Endodermal cell (in vitro differentiated cells): ENCODE results near the gene GALNT18. TPM values are rescaled to one million over a fixed set of nuclear protein-coding genes. Genes with fewer than 3 reads are reported as not detected.

Experiments
- DNase-seq: peaks from one replicate; pipeline ENCODE4 v3.0.0-alpha.2; 2017
- H3K27ac ChIP-seq: 2 replicates; pipeline ENCODE4 v1.5.1; 2013; ENCODE audit warnings: mild to moderate bottlenecking, low read depth, low read length, moderate library complexity
- H3K27me3 ChIP-seq: 2 replicates; pipeline ENCODE4 v1.6.1; 2013; ENCODE audit warnings: mild to moderate bottlenecking, low read length, moderate library complexity; ENCODE audit not compliant: insufficient read depth, control insufficient read depth, poor library complexity, severe bottlenecking
- H3K36me3 ChIP-seq: 2 replicates; pipeline ENCODE4 v1.7.0; 2013; ENCODE audit warnings: mild to moderate bottlenecking, low read length, moderate library complexity; ENCODE audit not compliant: control insufficient read depth, insufficient read depth
- H3K4me1 ChIP-seq: one replicate; pipeline ENCODE4 v1.7.0; 2013; ENCODE audit warnings: low read length; ENCODE audit not compliant: control insufficient read depth, insufficient read depth
- H3K4me3 ChIP-seq: 2 replicates; pipeline ENCODE4 v1.5.1; 2013; ENCODE audit warnings: mild to moderate bottlenecking, low read length, moderate library complexity
- H3K9ac ChIP-seq: 2 replicates; pipeline ENCODE4 v1.6.1; 2013; ENCODE audit warnings: mild to moderate bottlenecking, low read length, moderate library complexity; ENCODE audit not compliant: poor library complexity, severe bottlenecking; ENCODE audit errors: extremely low read depth
- H3K9me3 ChIP-seq: 2 replicates; pipeline ENCODE4 v1.6.1; 2013; ENCODE audit warnings: mild to moderate bottlenecking, low read length, moderate library complexity; ENCODE audit not compliant: control insufficient read depth
- H3K27ac Mint-ChIP-seq: 2 replicates; pipeline ENCODE4 v1.8.0; 2020; ENCODE audit warnings: mixed read lengths
- H3K27me3 Mint-ChIP-seq: 2 replicates; pipeline ENCODE4 v1.8.0; 2021; ENCODE audit warnings: mild to moderate bottlenecking, mixed read lengths; ENCODE audit not compliant: insufficient read depth
- H3K36me3 Mint-ChIP-seq: 2 replicates; pipeline ENCODE4 v1.8.0; 2020; ENCODE audit warnings: low read depth, mixed read lengths
- H3K4me1 Mint-ChIP-seq: 2 replicates; pipeline ENCODE4 v1.8.0; 2020; ENCODE audit warnings: mixed read lengths
- H3K4me3 Mint-ChIP-seq: 2 replicates; pipeline ENCODE4 v1.8.0; 2020; ENCODE audit warnings: mild to moderate bottlenecking, moderate library complexity, mixed read lengths
- H3K9me3 Mint-ChIP-seq: 2 replicates; pipeline ENCODE4 v1.8.0; 2020; ENCODE audit warnings: mild to moderate bottlenecking, mixed read lengths
- WGBS, 2 experiments: methylation state at CpG; one replicate each; pipeline versions ENCODE4 v1.1.5 to v1.1.7; 2013; ENCODE audit warnings: missing lambda C conversion rate in 2 of 2, mixed read lengths in 1 of 2; ENCODE audit not compliant: insufficient coverage in 1 of 2, insufficient read length in 1 of 2; 5-methylcytosine and 5-hydroxymethylcytosine counted together
- total RNA-seq, 2 donors: library from RNA; stranded (reverse); fragmentation: NEBNext Ultra II Directional in 1 of 2; extraction: Animal tissue kit (Norgen Biotek cat#: 25700) in 1 of 2; gene quantifications; 2 replicates in 1 of 2; 3 replicates in 1 of 2; pipeline ENCODE4 v1.2.1, GENCODE V29; 2021
- TF ChIP-seq, protein P1 (sequence below): fragments of 200-600 bp; sonication (generic); conservative IDR thresholded peaks from 2 replicates; pipeline ENCODE4 v1.5.0; 2021; ENCODE audit warnings: antibody characterized with exemption, mild to moderate bottlenecking

The GALNT18 gene
- total RNA-seq, 2 donors from 2014 or later = 5.1 to 9.9 TPM

DNA sequence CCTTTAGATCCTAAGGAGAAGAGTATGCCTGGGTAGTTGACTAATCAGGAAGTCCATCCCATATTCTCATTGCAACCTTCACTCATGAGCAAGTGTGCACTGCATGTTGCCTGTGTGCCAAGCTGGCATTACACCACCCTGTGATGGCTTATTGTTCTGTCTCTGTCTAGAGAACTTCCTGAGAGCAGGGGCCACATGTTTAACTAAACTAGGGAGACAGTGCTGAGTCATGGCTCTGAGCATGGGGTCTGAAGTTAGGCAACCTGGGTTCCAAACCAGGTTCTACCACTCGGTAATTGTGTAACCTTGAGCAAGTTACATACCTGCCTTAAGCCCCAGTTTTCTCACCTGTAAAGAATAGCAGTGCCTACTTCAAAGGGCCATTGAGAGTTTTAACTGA is 308.4 kb downstream of the GALNT18 start:
- H3K9me3 Mint-ChIP-seq = no peaks in the 10 kb centered on the region
- no peak overlapping the region for H3K27ac Mint-ChIP-seq
- Histone ChIP-seq H3K9ac (no peak overlapping the region), H3K36me3 (no peaks in the 10 kb centered on the region), H3K9me3 (no peaks in the 10 kb centered on the region), H3K4me1 (no peaks in the 10 kb centered on the region), H3K27ac (no peak overlapping the region), H3K27me3 (no peaks in the 10 kb centered on the region), H3K4me3 (no peak overlapping the region)
- DNase-seq = no peak
- no peaks in the 10 kb centered on the region for H3K36me3 Mint-ChIP-seq
- peaks cover 5% of the 10 kb centered on the region for H3K4me1 Mint-ChIP-seq
- H3K27me3 Mint-ChIP-seq = no peaks in the 10 kb centered on the region
- no peak overlapping the region for H3K4me3 Mint-ChIP-seq
- TF ChIP-seq, protein P1, sequence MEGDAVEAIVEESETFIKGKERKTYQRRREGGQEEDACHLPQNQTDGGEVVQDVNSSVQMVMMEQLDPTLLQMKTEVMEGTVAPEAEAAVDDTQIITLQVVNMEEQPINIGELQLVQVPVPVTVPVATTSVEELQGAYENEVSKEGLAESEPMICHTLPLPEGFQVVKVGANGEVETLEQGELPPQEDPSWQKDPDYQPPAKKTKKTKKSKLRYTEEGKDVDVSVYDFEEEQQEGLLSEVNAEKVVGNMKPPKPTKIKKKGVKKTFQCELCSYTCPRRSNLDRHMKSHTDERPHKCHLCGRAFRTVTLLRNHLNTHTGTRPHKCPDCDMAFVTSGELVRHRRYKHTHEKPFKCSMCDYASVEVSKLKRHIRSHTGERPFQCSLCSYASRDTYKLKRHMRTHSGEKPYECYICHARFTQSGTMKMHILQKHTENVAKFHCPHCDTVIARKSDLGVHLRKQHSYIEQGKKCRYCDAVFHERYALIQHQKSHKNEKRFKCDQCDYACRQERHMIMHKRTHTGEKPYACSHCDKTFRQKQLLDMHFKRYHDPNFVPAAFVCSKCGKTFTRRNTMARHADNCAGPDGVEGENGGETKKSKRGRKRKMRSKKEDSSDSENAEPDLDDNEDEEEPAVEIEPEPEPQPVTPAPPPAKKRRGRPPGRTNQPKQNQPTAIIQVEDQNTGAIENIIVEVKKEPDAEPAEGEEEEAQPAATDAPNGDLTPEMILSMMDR = no peak
- WGBS, 2 experiments = 81 to 100% methylated on average over 1 of the region's 1 CpG

DNA sequence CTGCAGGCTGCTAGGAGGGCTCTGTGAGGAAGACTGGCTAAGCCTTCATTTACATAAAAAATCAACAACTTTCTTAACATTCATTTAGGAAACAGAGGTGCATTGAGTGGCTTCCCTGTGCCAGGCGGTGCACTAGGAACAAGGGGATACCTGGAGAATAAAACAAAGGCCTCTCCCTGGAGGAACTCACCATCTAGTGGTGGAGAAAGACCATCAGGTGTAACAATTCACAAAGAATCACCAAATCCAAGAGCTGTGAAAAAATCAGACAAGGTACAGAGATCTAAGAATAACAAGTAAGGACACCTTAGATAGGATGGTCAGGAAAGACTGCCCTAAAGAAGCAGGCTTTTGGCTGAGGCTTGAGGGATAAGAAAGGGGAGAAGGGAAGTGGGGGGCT is 309.1 kb downstream of the GALNT18 start:
- Mint-ChIP-seq H3K27ac (no peak overlapping the region), H3K4me3 (no peak overlapping the region), H3K9me3 (no peaks in the 10 kb centered on the region), H3K27me3 (no peaks in the 10 kb centered on the region), H3K4me1 (peaks cover 7% of the 10 kb centered on the region), H3K36me3 (no peaks in the 10 kb centered on the region)
- 88 to 100% methylated on average over 1 of the region's 1 CpG for WGBS, 2 experiments
- Histone ChIP-seq H3K9ac (no peak overlapping the region), H3K27ac (no peak overlapping the region), H3K9me3 (no peaks in the 10 kb centered on the region), H3K4me3 (no peak overlapping the region), H3K4me1 (no peaks in the 10 kb centered on the region), H3K36me3 (no peaks in the 10 kb centered on the region), H3K27me3 (no peaks in the 10 kb centered on the region)
- no peak for DNase-seq
- TF ChIP-seq, protein P1 = peak; percentile 59

DNA sequence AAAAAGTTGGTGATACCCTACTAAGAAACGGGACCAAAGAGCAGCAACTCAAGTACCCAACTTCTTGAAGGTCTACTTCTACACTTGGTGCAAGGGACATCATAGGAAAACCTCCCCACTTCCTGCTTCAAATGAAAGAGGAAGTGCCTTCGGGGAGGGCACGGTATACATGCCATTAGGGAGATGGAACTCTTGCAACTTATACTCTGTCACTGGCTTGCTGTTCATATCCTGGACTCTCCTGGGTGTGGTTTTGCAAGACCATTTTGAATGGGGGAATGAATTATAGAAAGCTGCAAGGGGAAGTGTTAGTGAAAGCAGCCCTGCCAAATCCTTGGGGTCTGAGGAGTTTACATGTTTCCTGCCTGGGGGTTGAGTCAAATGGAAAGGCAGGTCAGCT is 310.6 kb downstream of the GALNT18 start:
- H3K4me1 Mint-ChIP-seq = peaks cover 7% of the 10 kb centered on the region
- no peaks in the 10 kb centered on the region for H3K9me3 Mint-ChIP-seq
- Histone ChIP-seq H3K27ac (no peak overlapping the region), H3K4me3 (no peak overlapping the region), H3K9me3 (no peaks in the 10 kb centered on the region), H3K4me1 (no peaks in the 10 kb centered on the region), H3K9ac (no peak overlapping the region), H3K27me3 (no peaks in the 10 kb centered on the region), H3K36me3 (no peaks in the 10 kb centered on the region)
- no peak overlapping the region for H3K27ac Mint-ChIP-seq
- 70 to 100% methylated on average over 1 to 3 of the region's 3 CpGs for WGBS, 2 experiments
- H3K27me3 Mint-ChIP-seq = no peaks in the 10 kb centered on the region
- no peaks in the 10 kb centered on the region for H3K36me3 Mint-ChIP-seq
- DNase-seq = no peak
- TF ChIP-seq, protein P1 = no peak
- H3K4me3 Mint-ChIP-seq = no peak overlapping the region
